Medulla oblongata (tissue), 1 donor: ENCODE measurements around the gene CPXM2.

Experiments
- DNase-seq: peaks from one replicate; pipeline ENCODE4 v3.0.0-alpha.2; 2015; ENCODE audit errors: extremely low spot score

The CPXM2 gene

DNA sequence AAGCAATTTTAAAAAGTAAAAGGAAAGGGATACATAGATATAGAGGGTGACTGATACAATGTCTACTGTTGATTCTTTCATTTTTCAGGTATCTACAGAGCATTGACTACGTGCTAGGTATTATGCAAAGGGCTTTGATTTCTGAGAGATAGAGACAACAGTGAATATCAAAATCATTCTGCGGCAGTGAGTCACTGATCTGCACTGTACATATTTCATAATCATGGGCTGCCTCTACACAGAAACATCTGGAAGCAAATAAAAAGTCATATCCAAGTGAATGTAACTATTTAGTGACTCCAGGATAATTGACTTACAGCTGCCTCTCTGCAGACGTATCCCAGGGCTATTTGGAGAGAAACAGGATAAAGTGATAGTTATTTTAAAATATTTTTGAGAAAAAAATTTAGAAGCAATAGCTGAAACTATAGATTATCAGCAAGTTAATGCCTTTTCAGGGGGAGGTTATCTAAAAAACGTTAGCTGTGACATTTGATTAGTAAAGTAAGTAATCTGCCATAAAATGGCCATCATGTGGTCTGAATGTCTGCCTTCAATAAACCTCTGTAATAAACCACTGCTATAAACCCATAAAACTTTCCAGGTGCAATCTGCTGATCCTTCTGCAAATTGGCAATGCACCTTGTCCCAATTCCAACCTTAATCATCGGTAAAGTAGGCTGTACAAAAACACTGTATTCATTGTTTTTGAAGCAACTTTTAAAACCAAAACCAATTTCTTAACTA is 43.7 kb downstream of the CPXM2 start:
- DNase-seq: no peak

DNA sequence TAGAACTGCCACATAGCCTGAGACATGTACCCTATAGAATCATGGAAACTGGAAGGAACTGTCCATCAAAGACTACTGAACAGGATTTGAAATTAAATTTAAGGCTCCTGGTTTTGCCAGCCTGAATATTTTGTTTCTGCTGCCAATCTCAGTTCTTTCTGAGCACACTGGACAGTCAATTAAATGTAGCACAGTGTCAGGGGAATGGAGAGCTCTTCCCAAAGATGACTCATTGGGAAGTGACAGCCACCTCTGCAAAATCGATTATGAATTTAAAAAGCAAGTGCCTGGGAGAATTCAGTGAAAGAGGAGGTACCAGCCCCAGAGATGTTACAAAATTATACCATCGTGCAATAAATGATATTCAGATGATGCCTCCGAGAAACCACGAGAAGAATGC is 47.8 kb downstream of the CPXM2 start:
- DNase-seq: no peak

DNA sequence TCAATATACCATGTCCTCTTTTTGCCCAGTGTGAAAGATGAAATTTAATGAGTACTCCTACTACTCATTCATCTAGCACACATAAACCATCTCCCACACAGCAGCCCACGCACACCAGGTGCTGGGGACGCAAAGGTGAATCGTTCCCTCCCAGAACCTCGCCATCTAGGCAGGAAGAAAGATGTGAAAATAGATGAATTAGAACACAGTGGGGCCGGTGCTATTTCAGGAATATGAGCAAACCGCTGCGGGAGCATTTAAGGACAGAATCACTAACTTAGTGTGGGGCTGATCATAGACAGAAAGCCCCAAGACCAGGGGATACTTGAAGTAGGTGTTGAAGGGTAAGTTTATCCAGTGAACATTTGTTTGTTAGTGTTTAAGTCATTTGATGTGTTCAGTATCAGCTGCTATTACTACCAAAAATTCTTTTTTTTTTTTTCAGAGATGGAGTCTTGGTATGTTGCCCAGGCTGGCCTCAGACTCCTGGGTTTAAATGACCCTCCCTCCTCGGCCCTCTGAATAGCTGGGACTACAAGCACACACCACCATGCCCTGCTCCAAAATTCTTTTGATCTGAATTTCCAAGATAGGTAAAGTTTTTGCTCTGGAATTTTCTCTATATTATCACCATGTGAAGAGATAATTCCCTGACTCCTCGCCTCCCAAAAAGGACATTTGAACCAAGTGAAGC is 48.8 kb downstream of the CPXM2 start:
- no peak for DNase-seq

DNA sequence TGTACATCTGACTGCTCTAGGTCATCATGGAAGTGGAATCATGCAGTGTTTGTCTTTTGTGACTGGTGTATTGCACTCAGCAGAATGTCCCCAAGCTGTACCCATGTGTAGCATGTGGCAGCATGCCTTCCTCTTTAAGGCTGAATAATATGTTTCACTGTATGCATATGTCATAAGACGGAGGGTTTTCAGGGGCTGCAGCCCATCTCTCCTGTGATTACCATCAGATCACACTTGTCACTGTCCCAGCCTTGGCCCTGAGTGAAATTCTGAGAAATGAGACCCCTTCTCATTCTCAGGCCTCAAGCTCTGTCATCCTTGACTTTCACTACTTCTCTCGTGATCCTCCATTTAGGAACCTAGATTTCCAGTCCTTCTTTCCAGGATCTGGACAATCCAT is 50.0 kb downstream of the CPXM2 start:
- DNase-seq: no peak

DNA sequence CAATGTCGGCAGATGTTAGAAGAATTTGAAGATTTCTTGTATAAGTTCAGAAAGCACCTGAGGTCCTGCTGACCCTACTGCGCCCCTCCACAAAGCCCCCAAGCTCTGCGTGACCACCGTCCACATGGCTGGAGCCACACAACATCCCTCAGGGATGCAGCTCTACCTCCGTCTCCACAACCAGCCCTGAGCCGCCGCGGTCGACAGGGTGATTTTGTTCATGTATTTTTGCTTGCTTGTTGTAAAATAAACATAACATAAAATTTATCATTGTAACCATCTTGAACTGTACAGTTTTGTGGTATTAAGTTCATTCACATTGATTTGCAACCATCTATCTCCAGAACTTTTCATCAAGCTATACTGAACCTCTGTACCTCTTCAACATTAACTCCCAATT is 50.5 kb downstream of the CPXM2 start:
- DNase-seq: no peak

DNA sequence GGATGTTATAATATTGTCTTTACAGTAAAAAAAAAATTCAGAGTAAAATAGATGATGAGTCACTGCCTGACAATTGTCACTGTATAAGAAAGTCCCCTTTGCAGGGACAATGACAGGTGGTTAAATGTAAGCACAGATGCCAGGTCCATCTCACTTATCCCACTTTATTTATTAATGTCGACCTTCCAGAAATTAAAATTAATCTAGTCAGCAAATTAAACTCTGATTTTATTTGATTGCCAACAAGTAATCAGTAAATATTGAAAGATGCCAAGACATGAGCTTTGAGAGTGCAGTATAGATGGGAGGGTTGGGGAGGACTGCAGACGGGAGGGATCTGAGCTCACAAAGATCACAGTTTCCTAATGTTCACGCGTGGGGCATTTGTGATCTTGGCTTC is 50.9 kb downstream of the CPXM2 start:
- DNase-seq: no peak

DNA sequence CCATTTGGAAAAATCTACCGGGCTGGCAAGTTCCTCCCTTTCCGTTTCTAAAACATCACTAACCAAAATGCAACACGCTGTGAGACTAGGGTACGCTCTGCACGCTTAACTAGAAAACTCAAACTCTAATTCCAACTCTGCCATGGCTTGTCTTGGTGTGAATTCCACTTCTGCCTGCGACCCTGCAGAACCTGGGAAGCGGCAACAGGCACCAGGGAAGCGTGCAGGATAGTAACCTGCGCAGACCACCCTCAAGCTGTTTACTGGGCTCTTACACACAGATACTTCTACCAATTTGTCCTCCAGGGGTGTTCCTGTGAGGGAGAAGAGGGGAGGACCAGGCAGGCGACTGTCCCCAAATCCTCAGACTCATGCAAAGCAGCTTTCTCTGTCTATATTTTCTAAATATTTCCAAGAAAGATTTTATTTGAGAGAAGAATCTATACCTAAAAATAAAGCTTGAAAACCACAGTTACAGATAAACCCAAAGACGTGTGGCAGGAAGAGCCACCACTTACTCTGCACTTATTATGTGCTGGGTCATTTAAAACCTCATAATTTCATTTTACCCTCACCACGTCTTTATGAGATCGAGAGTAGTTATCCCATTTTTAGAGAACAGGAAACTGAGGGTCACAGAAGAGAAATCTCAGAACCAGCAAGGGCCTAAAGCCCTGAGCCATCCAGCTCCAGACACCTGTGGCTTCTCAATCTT is 52.9 kb downstream of the CPXM2 start:
- DNase-seq: no peak

DNA sequence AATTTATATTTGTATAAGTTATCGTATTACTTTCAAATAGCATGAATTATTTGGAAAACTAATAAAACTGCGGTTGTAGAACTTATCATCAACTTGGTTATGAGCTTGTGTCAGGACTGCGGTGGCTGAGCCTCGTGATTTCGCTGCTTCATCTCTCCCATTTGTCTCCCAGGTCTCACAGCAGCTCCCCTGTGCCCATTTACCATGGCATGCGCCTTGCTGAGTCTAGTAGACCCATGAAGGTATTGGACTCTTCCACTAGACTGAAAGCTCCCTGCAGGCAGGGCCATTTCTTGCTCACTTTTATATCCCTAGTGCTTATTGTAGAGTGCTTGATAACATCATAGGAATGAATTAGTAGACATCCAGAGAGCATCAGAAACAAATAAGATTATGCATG is 53.9 kb downstream of the CPXM2 start:
- DNase-seq: no peak

DNA sequence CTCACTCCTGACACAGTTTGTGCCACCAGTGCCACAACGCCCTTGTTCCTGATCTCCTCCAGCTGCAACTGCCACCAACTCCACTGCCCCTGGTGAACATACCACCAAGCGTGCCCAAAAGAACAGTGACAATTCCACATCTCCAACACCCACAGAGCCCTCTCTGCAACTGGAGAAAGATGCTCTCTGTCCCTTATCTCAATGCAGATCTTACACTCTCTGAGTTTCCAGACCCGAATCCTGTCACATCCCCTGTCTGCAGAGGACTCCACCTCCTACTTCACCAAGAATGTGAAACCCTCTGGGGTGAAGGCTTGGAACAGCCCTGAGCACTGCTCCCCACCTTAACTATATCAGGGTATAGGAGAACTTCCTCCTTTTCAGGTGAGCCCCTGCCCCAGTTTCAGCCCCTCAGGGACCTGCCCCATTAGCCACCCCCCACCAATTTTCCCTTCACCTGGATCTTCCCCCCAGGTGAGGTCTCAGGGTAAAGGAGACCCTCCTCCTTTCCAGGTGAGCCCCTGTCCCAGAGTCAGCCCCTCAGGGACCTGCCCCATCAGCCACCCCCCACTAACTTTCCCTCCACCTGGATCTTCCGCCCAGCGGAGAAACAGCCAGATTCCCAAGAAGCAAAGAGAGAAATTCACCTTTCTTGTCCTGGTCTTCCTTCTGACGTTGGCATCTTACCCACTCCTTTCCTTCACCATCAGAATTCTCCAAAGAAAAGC is 55.0 kb downstream of the CPXM2 start:
- no peak for DNase-seq

DNA sequence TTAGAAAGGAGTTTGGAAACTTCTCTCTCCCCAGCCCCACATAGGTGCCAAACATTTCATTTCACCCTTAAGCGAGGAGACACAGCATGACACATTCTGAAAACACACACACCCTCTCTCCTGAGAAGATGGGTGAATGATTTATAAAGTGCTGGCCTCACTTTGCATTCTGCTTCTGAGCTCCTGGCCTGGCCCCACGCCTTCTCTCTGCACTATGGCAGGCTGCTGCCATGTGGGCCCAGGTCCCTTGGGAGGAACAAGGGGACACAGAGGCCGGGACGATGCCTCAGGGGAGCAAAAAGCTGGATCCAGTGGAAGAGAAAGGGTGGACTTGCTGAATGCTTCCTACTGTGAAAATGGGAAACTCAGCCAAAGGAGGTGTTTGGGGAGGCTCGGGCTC is 56.0 kb downstream of the CPXM2 start:
- no peak for DNase-seq

DNA sequence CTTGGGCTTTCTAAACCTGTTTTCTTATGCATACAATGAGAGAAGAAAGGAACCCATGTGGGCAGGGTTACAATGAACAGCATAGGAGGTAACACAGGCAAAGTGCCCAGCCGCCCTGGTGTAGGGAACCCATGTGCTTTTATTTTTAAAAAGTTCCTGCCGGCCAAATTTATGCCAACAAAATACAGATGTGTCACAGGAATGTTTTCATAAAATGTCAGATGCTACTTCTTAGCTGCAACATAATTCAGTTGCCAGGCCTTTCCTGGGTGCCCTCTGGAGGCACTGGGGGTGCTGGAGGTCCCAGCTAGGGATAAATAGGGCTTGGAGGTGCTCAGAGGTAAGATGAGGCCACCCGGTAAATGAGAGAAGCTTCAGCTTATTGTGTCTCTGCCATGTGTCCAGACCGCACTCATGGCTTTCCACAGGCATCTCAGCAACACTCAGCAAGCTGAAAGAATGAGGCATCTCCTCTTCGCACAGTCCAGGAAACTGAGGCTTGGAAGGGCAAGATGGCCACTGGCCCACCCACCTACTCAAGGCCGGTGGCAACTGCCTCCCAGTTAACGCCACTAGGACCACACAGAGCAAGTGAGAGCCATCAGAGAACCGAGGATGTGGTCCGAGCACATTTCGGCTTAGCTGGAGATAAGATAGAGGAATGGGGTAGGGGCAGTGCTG is 58.3 kb downstream of the CPXM2 start:
- DNase-seq: no peak

DNA sequence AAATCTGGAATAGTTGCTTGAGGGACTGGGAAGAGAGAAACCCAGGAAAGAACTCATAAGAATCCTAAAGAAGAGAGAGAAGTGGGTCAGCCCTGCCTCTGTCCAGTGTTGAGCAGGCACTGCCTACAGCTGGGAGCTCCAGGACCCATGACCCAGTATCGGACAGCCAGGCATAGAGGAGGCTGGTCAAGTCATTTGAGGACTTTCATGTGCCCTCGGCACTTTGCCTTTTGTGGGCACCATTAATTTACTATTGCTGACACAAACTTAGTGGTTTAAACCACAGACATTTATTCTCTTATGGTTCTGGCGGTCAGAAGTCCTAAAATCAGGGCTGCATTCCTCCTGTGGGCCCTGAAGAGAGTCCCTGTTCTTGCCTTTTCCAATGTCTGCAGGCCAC is 60.3 kb downstream of the CPXM2 start:
- no peak for DNase-seq

DNA sequence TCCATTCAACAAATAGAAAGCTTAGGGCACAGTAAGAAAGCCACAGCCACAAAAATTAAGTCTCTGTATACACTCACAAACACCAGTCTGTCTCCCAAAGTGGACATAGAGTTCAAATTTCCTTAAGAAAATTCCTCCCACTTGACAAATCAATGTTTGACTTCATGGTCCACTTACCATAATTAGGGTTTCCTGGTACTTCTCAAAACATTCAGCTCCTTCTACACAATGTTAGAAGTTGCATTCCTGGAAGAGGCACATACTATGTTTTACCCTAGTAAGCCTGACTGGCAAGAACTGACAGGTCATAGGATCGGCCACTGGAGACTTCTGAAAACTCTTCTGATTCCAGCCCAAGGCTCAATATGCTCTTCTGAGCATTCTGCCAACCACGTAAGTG is 70.5 kb downstream of the CPXM2 start:
- no peak for DNase-seq

DNA sequence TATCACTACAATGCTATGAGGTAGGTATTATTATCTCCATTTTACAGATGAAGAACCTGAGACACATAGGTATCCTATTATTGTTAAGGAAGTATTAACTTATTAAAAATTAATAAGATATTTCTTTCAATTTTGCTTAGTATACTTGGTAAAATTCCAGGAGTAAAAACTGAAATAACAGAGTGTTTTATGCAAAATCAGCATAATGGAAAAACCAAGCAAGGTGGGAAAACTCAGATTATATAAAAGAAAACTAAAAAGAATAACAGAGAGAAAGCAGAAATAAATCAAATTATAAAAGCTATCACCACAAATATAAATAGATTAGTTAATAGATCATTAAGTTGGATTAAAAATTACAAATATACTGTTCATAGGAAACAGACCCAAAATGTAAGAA is 82.0 kb downstream of the CPXM2 start:
- DNase-seq: no peak

DNA sequence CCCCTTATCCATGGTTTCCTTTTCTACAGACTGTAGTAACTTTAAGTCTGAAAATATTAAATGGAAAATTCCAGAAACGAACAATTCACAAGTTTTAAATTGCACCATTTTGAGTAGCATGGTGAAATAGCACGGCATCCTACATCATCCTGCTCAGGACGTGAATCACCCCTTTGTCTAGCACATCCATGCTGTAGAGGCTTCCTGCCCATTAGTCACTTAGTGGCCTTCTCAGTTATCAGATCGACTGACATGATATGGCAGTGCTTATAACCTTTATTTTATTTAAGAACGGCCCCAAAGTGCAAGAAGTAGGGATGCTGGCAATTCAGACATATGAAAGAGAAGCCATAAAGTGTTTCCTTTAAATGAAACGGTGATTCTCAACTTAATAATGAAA is 82.7 kb downstream of the CPXM2 start:
- DNase-seq: peak; percentile 46

DNA sequence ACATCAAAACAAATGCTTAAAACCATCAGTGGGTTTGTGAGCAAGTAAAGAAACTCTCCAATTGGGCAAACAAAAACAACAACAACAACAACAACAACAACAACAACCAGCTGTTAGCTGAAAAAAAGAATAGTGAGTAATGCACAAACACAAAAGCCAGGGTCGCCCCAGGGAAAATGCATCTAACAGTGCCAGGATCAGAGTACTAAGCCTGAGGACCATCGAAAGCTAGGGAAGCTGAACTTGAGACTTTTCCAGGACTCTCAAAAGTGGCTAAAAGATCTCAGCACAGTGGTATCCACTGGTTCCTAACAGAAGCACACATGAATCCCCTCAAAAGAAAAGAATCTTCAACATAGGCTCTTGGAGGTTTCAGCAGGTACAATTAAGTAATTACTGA is 83.3 kb downstream of the CPXM2 start:
- DNase-seq: no peak

DNA sequence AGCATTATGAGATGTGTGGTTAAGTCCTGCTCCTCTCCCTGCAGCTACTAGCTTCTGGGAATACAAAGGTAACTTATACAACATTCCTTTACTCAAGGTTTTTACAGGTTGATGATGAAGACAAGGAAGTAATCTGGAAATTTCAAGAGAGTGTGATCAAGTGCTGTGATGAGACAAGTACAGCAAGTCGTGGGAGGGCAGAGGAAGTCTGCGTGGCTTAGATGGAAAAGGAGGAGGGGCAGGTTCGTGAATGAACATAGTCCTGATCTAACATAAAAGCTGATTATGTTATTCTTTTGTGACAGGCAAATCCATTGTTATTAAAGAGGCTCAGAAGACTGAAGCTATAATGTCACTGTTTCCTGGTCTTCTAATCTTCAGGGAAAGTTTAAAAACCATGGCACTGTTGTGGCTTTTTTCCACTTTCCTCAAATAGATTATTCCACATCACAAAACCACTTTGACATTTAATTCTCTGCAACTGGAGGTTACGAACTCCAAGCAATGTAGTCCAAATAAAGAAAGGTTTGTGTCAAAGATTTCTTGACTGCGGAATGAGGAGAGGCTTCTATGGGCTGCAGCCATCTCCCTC is 84.1 kb downstream of the CPXM2 start:
- DNase-seq: no peak

DNA sequence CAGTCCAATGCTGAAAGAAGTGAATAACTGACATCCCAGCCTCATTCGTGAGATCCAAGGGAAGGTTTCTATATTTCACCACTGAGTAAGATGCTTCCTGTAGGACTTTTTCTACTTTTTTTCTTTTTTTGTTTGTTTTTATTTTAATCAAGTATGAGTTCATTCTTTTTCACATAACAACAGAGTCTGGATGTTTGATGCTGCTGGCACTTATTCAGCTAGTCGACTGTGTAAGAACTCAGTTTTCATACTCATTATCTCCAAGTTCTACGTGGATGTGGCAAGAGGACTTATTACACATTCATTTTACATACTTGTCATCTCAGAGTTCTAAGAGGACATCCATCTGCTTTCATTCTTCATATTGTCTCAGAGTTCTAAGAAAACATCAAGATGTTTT is 86.9 kb downstream of the CPXM2 start:
- DNase-seq: no peak

DNA sequence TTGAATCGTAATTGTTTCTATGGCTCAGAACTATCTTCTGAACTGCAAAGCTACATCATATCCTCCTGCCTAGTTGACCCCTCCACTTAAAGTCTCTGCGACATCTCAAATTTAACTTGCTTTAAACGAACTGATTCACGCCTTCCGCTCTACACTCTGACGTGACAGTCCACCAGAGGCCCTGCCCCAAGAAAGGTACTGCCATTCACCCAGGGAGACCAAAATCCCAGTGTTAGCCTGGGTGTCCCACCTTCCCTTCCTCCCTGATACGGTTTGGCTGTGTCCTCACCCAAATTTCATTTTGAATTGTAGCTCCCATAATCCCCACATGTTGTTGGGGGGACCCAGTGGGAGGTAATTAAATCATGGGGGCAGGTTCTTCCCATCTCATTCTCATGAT is 90.8 kb downstream of the CPXM2 start:
- no peak for DNase-seq

DNA sequence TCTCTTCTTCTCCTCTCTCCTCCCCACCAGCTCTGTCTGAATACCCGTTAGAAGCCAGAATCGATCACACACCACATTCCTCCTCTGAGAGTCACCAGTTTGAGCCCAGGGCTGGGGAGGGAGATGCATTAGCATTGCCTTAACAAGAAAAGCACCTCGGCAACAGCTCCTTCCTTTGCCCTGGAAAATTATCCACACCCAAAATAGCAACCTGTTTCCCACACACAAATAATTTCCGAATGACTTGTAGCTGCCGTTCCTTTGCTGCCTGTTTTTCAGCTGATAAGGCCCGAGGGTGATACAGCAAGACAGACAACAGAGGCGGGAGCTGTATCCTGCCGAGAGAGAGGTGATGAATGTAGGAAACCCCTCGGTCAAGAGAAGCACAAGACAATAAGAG is 91.3 kb downstream of the CPXM2 start:
- no peak for DNase-seq

DNA sequence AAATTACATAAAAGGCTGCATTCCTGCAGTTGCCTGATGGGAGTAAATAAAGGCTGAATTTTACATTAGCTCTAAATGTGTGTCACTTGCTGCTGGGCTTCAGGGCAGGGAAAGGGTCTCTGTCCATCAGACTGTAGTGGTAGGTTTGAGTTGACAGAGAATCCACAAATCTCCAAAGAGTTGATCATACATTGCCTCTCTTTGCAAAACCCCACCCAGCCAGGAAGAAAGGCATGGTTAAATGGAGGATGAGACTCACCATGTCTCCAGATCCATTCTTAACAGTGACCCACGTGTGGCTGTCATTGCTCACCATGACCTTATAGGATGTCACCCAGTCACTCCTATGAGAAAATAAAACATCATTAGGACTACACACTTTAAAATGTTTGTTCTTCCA is 92.8 kb downstream of the CPXM2 start:
- DNase-seq: no peak
